NCI-H128 (cell line): ENCODE results near the gene DDX39B.

Experiments used
- DNase-seq: peaks from one replicate; lab custom pipeline; 2025; ENCODE audit not compliant: unreplicated experiment; lab: John Stamatoyannopoulos, UW

DDX39B gene

DNA sequence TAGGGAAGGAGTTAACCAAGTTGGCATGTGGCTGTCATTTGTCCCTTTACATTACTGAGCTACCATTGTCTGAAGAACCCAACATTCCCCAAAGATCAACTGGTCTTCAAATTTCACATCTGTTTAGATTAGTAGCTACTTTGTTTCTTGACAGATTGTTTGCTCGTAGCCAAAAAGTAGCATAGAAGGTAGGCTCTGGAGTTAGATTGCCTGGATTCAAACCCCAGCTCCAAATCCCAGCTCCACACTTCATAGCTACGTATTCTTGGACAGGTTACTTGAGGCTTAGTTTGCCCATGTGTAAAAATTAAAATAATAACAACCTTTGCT is 6.7 kb upstream of the DDX39B start:
- DNase-seq = no peak

- no peak for DNase-seq
Measured at GRCh38 chr6:31547727-31548543, 6.1 kb upstream of the DDX39B start.

- peak; percentile 90 for DNase-seq
Measured at GRCh38 chr6:31546958-31547726, 5.3 kb upstream of the DDX39B start, which contains the start of gene NFKBIL1. Gene NFKBIL1 (plus strand): TSS chr6:31547608. CDS start chr6:31547695, 87 bp downstream.

DNA sequence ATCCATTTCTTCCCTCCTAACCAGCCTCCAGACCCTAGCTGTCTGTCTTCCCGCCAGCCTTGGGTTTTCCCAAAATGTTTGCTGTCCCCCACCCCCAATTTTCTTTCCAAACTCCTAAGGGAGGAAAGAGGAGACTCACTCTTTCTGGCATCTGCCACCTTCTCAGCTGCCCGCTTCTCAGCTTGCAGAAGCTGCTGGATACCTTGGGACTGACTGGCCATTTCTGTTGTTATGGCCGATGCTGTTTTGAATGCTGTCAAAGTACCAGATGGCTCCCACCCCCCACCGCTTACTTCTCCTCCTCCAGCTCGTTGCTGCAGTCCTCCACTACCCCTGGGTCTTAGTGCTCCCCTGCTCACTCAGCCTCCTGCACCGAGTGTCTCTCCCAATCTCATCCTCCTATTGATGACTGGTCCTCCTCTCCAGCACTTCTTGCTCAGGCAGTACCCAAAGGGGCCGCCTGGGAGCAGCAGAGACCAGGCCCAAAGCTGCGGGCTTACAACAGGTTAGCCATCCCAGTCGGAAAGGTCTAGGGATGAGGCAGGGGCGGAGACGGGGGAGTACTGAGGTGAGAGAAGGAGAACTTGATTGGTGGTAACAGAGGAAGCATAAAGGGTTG is 4.6 kb upstream of the DDX39B start, which contains the start of gene ATP6V1G2:
ATP6V1G2 (minus strand) TSS at position 270 of the 619 bp plus-strand sequence; CDS start at position 221, 49 bp downstream.
- peak; percentile 89 for DNase-seq

GRCh38 chr6:31545291-31545690 is 3.5 kb upstream of the DDX39B start:
- no peak for DNase-seq

DNA sequence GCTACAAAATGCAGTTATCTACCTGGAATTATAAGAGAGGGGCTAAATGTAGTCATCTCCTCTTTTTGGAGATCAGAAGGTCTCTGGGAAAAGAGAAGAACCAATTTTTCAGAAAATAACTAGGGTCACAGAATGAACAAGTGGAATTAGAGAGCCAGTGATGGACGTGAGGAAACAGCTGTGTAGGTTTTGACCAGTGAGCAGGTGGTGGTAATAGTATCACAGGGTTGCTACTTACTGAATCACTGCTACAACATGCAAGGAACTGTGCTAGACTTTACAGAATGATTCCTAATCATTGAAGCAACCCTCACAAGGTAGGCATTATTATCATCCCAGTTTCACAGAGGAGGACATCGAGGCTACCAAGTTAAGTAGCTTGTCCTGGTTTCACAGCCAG is 2.9 kb upstream of the DDX39B start:
- no peak for DNase-seq

DNA sequence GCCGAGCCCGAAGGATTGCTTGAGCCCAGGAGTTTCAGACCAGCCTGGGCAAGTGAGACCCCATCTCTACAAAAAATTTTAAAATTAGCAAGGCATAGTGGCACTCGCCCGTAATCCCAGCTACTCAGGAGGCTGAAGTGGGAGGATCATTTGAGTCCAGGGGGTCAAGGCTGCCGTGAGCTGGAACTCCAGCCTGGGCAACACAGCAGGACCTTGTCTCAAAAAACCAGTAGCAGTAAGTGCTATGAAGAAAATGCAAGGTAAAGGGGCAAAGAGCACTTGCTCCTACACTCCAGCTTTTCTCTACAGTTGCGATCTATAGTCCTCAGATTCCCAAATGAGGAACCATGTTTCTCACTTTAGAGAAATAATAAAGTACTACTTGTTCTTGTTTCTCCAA is 1.8 kb upstream of the DDX39B start:
- no peak for DNase-seq

DNA sequence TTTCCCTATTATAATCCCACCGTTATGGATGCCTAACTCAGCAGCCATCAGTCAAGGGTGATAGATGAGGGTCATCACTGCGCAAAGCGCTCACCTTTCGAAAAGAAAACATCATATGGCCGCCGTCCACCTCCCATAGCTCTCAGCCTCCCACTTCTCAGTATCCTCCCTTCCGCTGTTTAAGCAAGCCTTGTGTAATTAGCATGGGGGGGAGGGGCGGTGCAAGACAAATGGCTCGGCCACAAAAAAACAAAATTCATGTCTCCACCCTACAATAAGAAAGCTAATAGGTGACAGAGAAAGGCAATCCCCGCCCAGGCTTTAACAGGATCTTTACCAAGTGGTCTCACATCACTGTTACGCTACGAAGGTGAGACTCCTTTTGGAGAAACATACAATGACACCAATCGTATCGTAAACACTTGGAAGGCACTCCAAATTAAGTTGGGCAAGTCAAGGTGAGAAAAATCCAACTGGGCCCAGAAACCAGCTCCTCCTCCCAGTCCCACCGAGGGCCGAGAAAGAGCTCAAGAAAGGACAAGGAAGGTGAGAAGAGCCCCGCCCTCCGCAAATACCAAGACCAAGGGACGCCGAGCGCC is 645 bp downstream of the DDX39B start:
- no peak for DNase-seq

DNA sequence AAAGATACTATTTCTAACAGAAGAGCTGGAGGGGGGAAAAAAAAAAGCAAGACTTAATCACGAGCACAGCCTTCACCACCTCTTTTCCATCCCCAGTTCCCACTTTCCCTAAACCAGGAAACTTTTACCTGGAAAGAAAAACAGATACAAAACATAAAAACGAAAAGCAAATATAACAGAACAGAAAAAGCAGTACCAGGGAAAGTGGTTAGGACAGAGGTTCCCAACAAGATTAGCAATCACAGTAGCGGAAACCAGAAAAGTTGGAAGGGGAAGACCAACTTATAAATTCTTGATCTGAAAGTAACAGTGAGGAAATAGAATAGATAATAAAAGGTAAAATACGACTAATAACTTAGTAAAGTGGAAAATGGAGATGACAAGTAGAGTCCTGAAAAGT is 1.2 kb downstream of the DDX39B start:
- no peak for DNase-seq

DNA sequence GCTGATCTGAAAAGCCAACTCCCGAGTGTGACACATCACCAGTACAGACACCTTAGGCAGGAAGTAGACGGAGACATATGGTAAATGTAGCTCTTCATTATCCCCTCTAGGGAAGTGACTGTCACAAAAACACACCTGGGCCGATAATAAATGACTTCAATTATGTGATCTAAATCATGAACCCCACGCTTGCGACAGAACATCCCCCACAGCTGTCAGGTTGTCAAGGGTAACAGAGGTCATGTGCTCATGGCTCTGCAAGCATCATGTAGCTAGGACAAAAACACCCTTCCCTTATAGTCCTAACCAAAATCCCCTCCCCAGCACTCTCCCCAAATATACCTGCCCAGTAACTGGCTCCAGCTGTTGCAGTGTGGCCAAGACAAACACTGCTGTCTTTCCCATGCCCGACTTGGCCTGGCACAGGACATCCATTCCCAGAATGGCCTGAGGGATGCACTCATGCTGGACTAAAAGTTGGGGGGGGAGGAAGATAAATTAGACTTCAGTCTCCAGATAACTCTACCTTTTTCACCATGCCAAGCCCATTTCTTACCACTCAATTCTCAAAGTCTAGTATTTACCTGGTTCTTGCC is 2.9 kb downstream of the DDX39B start:
- DNase-seq = no peak

- no peak for DNase-seq
Measured at GRCh38 chr6:31535538-31536324, 6.1 kb downstream of the DDX39B start.

DNA sequence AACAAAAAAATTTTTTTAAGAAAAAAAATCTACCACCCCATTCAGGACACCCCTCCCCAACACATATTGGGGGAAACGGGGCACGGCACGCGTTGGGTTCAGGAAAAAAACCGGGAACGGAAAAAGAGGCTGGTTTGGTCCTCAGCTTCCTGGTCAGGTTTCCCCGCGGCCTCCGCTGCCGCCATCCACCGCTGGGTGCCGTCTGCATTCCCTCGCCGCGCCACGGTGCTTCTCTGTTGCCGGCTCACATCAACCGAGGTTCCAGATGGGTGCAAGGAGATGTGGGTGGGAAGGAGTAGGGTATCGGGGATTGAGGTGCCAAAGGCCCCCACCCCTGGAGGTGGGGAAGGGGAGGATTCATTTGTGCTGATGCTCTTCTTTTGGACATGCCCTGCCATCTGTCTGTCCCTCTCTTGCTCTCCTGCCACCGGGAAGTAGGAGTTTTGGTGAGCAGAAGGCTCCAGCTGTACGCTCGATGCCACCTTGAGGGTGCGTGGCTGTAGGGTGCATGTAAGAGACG is 7.2 kb downstream of the DDX39B start:
- DNase-seq = no peak

GRCh38 chr6:31534011-31534410 is 7.8 kb downstream of the DDX39B start:
- no peak for DNase-seq

DNA sequence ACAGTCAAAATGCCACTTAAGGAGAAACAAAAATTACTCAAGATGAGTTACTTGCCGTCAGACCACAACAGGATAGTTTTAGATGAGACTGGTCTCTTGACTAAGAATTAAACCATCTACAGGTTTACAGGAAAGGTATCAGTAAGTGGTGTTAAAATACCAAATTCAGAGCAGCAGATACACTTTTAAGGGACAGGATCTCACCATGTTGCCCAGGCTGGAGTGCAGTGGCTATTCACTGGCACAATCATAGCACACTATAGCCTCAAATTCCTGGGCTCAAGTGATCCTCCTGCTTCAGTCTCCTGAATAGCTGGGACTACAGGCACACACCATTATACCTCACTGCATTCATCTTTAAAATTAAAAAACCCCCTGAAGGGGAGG is 8.4 kb downstream of the DDX39B start:
- DNase-seq = no peak

GRCh38 chr6:31532644-31533454 is 9.0 kb downstream of the DDX39B start:
- DNase-seq = no peak

DNA sequence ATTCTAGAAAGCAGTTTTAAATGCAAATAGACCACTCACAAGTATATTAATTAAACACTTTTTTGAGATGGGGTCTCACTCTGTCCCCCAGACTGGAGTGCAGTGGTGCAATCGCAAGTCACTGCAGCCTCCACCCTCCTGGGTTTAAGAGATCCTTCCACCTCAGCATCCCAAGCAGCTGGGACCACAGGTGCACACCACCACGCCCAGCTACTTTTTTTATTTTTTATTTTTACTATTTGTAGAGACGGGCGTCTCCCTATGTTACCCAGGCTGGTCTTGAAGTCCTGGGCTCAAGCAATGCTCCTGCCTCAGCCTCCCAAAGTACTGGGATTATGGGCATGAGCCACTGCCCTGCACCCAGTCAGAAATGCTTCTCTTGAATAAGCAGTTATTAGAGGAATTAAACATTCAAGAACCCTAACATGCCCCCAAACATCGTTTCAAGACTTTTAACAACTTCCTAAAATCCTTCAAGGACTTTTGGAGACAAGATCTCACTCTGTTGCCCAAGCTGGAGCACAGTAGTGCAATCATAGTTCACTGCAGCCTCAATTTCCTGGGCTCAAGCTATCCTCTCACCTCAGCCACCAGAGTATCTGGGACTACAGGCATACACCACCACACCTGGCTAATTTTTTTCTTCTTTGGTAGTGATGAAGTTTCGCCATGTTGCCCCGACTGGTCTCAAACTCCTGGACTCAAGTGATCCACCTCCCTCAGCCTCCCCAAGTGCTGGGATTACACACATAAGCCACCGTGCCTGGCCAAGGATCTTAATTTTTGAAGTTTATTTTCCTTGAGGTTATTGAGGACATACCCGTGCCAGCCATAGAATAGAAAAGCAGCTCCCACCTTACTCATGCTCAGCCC is 9.8 kb downstream of the DDX39B start:
- no peak for DNase-seq

- no peak for DNase-seq
Measured at GRCh38 chr6:31531162-31531561, 10.6 kb downstream of the DDX39B start.

GRCh38 chr6:31530659-31531058 is 11.1 kb downstream of the DDX39B start:
- no peak for DNase-seq
